Activated B cell treated with CpG ODN at 0.5 μM for 24 hours (primary cell): ENCODE measurements around the gene TK2. TPM values are rescaled to one million over a fixed set of nuclear protein-coding genes. Genes with fewer than 3 reads are reported as not detected.

ENCODE experiments used
- ATAC-seq: fragments of 200-7000 bp; cut with Tn5 transposase; one replicate; pipeline ENCODE4 v1.10.0; 2021; ENCODE audit warnings: low read depth, mild to moderate bottlenecking, moderate library complexity
- CTCF ChIA-PET: fragments of 350-600 bp; sonication (Branson Sonifier 250); formaldehyde crosslinking; loops from one replicate; lab custom pipeline; 2021; ENCODE audit warnings: antibody characterized with exemption; lab: Charles Lee
- POLR2A ChIA-PET: fragments of 350-600 bp; sonication (Branson Sonifier 250); formaldehyde crosslinking; loops from one replicate; lab custom pipeline; 2021; ENCODE audit warnings: antibody characterized with exemption; lab: Charles Lee
- DNase-seq: peaks from one replicate; pipeline ENCODE4 v3.0.0; 2022
- H3K27ac Mint-ChIP-seq: one replicate; pipeline ENCODE4 v1.8.0; 2020; ENCODE audit warnings: mixed read lengths
- H3K27me3 Mint-ChIP-seq: one replicate; pipeline ENCODE4 v1.8.0; 2021; ENCODE audit warnings: mixed read lengths
- H3K36me3 Mint-ChIP-seq: one replicate; pipeline ENCODE4 v1.8.0; 2021; ENCODE audit warnings: low read depth, mixed read lengths
- H3K4me1 Mint-ChIP-seq: one replicate; pipeline ENCODE4 v1.8.0; 2021; ENCODE audit warnings: mixed read lengths
- H3K4me3 Mint-ChIP-seq: one replicate; pipeline ENCODE4 v1.8.0; 2020; ENCODE audit warnings: mild to moderate bottlenecking, mixed read lengths
- H3K9me3 Mint-ChIP-seq: one replicate; pipeline ENCODE4 v1.8.0; 2020; ENCODE audit warnings: mixed read lengths
- CTCF ChIP-seq: fragments of 200-600 bp; IDR thresholded peaks from one replicate; pipeline ENCODE4 v1.8.0; 2022; ENCODE audit warnings: antibody characterized with exemption, mild to moderate bottlenecking
- intact Hi-C: fragments of 100-400 bp; cut with micrococcal nuclease; formaldehyde crosslinking; loops from one replicate; pipeline ENCODE4 v1.15.1; 2024
- total RNA-seq: library from RNA; stranded (reverse); gene quantifications from 2 replicates; pipeline ENCODE4 v1.2.3, GENCODE V29; 2022

The TK2 gene
- total RNA-seq, 1 donor from 2014 or later, result 4.8 TPM

DNA sequence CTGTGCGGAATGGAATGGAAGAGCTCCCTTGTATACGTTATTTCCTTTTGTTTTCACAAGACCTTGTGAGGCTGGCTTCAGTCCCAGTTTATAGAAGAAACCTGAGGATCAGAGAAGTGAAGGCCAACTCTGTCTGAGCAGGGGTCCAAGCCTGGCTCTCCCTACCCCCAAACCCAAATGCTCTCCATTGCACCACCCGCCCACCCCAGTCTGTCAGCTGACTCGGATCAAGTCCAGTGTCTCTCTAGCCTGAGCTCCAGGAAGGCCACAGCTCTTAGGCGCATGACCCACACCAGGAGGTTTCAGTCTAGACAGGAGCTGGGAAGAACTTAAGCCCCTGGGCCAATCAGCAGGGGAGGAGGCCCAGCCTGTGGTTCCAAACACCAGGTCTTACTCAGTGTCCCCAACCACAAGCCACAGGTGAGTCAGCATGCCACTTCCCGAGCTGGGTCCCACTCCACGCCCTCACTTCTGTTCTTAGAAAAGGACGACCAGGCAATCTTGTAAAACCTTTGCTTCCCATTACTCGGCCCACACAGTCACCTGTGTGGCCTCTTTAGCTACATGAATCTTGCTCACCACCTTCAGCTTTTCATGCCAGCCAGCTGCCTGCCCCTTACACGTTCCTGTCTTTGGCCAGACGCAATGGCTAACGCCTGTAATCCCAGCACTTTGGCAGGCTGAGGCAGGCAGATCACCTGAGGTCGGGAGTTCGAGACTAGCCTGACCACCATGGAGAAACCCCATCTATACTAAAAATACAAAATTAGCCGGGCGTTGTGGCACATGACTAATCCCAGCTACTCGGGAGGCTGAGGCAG is 27.8 kb downstream of the TK2 start:
- DNase-seq, result peak; percentile 62
- Mint-ChIP-seq H3K4me1 (peaks cover 97% of the 10 kb centered on the region), H3K27me3 (no peaks in the 10 kb centered on the region), H3K27ac (peak overlapping the region; percentile 93), H3K9me3 (no peaks in the 10 kb centered on the region), H3K4me3 (peak overlapping the region; percentile 69), H3K36me3 (no peaks in the 10 kb centered on the region)
- no peak for TF ChIP-seq CTCF
- intact Hi-C loops, result loop anchor here (2.0 kb wide), 1 partner anchor 229 kb away; the partner anchor contains the start of gene DYNC1LI2
- ChIA-PET CTCF (interaction anchor here (1.2 kb wide), 1 partner anchor 46 kb away, joined by 3 read pairs; no protein-coding TSS in a partner anchor), POLR2A (interaction anchor here (0.5 to 9.8 kb wide), 4 partner anchors 20 to 82 kb away, joined by 3 to 162 read pairs (median 4); partner anchors contain the start of genes CKLF and TK2)
- peak; percentile 33 for ATAC-seq

DNA sequence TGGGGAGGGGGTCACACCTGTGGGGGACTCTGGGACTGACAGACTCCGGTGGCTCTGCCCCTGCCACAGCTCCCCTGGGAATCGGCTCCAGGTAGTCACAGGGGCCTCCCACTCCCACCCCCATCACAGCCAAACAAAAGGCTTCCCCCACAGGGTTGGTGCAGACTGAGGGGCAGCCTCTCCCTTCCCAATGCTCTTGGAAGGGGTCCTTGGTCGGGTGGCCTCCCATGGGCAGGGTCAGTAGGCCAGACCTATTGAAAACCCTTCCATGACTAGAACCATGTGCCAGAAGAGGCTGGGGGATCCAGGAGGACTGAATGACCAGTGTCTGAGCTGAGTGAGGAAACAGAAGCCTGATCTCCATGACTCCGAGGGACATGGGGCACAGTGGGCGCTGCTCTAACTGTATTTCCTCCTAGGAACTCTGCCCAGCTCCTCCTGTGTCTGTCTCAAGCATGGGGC is 28.6 kb downstream of the TK2 start:
- no peak for TF ChIP-seq CTCF
- intact Hi-C loops, result loop anchor here (2.0 kb wide), 1 partner anchor 230 kb away; the partner anchor contains the start of gene DYNC1LI2
- Mint-ChIP-seq H3K4me3 (no peak overlapping the region), H3K9me3 (no peaks in the 10 kb centered on the region), H3K4me1 (peaks cover 97% of the 10 kb centered on the region), H3K27ac (no peak overlapping the region), H3K27me3 (no peaks in the 10 kb centered on the region), H3K36me3 (no peaks in the 10 kb centered on the region)
- POLR2A ChIA-PET, result interaction anchor here (9.8 kb wide), 1 partner anchor 29 kb away, joined by 162 read pairs; the partner anchor contains the start of genes CKLF and TK2
- no peak for DNase-seq
- CTCF ChIA-PET, result interaction anchor here (1.2 kb wide), 1 partner anchor 45 kb away, joined by 3 read pairs; no protein-coding TSS in a partner anchor
- no peak for ATAC-seq

- ChIA-PET POLR2A (interaction anchor here (9.8 kb wide), 1 partner anchor 29 kb away, joined by 162 read pairs; the partner anchor contains the start of genes CKLF and TK2), CTCF (no interaction called here)
- Mint-ChIP-seq H3K4me3 (peak overlapping the region; percentile 39), H3K36me3 (no peaks in the 10 kb centered on the region), H3K4me1 (peaks cover 97% of the 10 kb centered on the region), H3K9me3 (no peaks in the 10 kb centered on the region), H3K27me3 (no peaks in the 10 kb centered on the region), H3K27ac (peak overlapping the region; percentile 24)
- no peak for TF ChIP-seq CTCF
- no peak for ATAC-seq
- intact Hi-C loops, result loop anchor here (2.0 kb wide), 1 partner anchor 230 kb away; the partner anchor contains the start of gene DYNC1LI2
- DNase-seq, result no peak
Observed at GRCh38 chr16:66520406-66521170, 29.3 kb downstream of the TK2 start.

DNA sequence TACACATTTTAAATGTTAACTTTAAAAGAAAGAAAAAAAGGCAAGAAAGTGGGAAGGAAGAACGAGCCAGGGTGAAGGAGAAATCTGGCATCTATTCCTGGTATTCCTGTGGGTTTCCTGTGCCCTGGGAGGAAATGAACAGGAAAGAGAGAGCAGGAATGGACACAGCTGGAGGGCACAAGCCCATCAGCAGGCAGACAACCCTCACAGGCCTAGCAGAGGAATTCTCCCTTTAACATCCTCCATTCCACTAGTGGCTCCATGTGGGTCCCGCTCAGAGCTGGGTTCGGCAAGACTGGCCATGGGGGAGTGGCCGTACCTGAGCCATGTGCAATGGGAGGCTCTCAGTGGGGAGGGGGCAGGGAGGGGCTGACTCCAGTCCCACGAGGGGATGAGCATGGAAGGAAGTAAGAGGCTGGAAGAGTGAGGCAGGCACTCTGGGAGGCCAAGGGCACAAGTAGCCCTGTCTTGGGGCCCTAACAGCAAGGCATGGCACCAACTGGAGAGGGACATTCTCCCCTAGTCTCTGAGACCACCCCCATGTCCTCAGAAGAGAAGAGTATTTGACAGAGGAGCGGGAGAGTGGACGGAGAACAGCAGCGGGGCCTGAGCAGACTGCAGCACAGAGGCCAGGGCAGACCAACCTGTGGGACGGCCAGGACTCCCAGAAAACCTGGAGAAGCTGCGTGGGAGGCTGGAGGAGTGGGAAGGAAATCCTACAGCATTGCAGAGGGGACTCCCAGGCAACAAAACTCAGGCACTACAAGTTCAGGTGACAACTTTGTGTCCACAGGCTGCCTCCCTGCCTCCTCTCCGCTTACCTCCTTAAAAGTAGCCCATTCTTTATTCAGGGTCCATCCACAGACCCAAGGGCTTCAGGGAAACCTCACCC is 30.2 kb downstream of the TK2 start:
- ChIA-PET POLR2A (interaction anchor here (9.8 kb wide), 1 partner anchor 30 kb away, joined by 162 read pairs; the partner anchor contains the start of genes CKLF and TK2), CTCF (no interaction called here)
- intact Hi-C loops, result loop anchor here (2.0 kb wide), 1 partner anchor 231 kb away; the partner anchor contains the start of gene DYNC1LI2
- ATAC-seq (no peak), DNase-seq (no peak)
- H3K27me3 Mint-ChIP-seq, result no peaks in the 10 kb centered on the region
- peak overlapping the region; percentile 13 for H3K27ac Mint-ChIP-seq
- no peak for TF ChIP-seq CTCF
- H3K4me3 Mint-ChIP-seq, result no peak overlapping the region
- no peaks in the 10 kb centered on the region for H3K36me3 Mint-ChIP-seq
- H3K9me3 Mint-ChIP-seq, result no peaks in the 10 kb centered on the region
- H3K4me1 Mint-ChIP-seq, result peaks cover 93% of the 10 kb centered on the region
